Astrocyte (in vitro differentiated cells and primary cell): Measurements from ENCODE around the gene CD109.

Experiments used
- EZH2 ChIP-seq: IDR thresholded peaks from 2 replicates; pipeline ENCODE4 v1.6.1; 2012; ENCODE audit warnings: mild to moderate bottlenecking, low read length, inconsistent platforms; ENCODE audit not compliant: insufficient read depth
- TF ChIP-seq, protein P1 (sequence below): IDR thresholded peaks from 2 replicates; pipeline ENCODE4 v1.5.1; 2011; ENCODE audit warnings: low read depth, mild to moderate bottlenecking, inconsistent platforms, low read length, moderate library complexity; ENCODE audit not compliant: insufficient read depth

DNA sequence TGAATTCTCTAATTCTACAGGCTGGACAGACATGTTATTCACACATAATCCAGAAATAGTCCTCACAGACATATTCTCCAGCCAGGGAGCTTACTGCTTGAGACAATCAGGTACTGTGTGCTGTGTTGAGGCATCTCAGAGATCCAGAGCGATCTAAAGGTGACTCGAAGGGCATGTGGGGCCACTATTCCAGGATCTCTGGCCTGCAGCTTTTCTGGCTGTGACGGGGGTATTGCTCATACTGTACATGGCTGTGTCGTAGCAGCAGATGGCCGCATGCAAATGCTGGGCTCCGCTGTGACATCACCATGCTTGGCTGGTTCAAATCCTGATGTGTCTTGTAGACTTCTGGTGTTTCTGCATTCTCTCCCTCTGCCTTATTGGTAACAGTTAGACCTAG, 37.8 kb downstream of the CD109 start:
- TF ChIP-seq, protein P1, sequence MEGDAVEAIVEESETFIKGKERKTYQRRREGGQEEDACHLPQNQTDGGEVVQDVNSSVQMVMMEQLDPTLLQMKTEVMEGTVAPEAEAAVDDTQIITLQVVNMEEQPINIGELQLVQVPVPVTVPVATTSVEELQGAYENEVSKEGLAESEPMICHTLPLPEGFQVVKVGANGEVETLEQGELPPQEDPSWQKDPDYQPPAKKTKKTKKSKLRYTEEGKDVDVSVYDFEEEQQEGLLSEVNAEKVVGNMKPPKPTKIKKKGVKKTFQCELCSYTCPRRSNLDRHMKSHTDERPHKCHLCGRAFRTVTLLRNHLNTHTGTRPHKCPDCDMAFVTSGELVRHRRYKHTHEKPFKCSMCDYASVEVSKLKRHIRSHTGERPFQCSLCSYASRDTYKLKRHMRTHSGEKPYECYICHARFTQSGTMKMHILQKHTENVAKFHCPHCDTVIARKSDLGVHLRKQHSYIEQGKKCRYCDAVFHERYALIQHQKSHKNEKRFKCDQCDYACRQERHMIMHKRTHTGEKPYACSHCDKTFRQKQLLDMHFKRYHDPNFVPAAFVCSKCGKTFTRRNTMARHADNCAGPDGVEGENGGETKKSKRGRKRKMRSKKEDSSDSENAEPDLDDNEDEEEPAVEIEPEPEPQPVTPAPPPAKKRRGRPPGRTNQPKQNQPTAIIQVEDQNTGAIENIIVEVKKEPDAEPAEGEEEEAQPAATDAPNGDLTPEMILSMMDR = no peak
- no peak for TF ChIP-seq EZH2
